Ovary (tissue), 3 donors: Measurements from ENCODE around the gene PNMA8C.

Source experiments
- CTCF ChIP-seq, 3 donors: fragments of 450-650 bp in 2 of 3; fragments of 200-600 bp in 1 of 3; IDR thresholded peaks; one replicate each; pipeline versions ENCODE4 v1.5.1 to v1.8.0; 2016 to 2022; ENCODE audit warnings: antibody characterized with exemption in 3 of 3, mild to moderate bottlenecking in 1 of 3
- POLR2A ChIP-seq: fragments of 450-650 bp; IDR thresholded peaks from one replicate; pipeline ENCODE4 v1.6.1; 2017; ENCODE audit warnings: antibody characterized with exemption, mild to moderate bottlenecking, moderate library complexity
- donor health status: DM: no; HTN: no; CAD: no.

GRCh38 chr19:46471116-46471733 is 42.5 kb upstream of the PNMA8C start, which contains the start of gene PNMA8A:
- TF ChIP-seq CTCF (IDR thresholded peaks at IDR 0.05), result peak in 1 of 3 donors; percentile 39
- peak; percentile 12 for TF ChIP-seq POLR2A
